ENCODE data around the gene ANXA2R.

- TF ChIP-seq CTCF (IDR thresholded peaks at IDR 0.05): no peak
- TF ChIP-seq POLR2A (IDR thresholded peaks at IDR 0.05): no peak
These were observed 10.3 kb upstream of the ANXA2R start for GRCh38 chr5:43050384-43050783.
